Raji (cell line): ENCODE measurements around the gene RABL2B.

Source experiments
- POLR2A ChIP-seq: IDR thresholded peaks from 2 replicates; pipeline ENCODE4 v1.6.1; 2011; ENCODE audit warnings: low read depth, low read length, control low read depth; ENCODE audit not compliant: insufficient read depth

Gene RABL2B

DNA sequence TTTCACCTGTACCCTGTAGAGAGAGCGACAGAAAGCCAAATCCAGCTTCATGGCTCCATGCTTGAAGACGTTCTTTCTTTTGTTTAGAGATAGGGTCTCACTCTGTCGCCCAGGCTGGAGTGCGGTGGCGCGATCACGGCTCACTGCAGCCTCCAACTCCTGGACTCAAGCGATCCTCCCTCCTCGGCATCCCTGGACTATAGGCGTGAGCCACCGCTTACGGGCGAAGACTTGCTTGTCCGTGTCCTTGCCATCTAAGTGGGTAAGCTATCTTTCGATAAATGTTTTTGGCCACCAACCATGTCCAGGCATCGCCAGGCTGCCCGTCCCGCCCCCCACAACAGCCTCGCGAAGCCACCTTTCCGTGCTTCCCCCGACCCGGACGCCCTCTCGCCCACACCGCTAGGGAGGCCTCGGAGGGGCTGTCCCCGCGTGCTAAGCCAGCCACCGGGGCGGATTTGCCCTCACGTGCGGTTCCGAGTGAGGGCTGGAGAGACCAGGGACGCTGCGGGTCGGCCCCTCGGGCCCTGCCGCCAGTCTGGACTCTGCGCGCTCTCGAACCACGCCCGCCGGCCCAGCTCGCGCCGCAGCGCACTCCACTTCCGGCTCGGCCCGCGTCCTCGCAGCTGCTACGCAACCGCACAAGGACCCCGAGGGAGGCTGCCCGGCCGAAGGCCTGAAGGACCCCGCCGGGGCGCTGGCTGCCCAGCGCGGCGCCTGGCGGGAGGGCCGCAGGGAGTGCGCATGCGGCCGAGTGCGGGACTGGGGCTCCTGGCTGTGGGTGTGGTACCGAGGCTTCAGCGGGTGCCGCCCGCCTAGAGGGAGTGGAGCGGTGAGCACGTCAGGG, at the start of gene RABL2B:
RABL2B (minus strand) TSS at position 604 of the 847 bp plus-strand sequence. CDS start 1,342 bp downstream, outside the sequence.
- TF ChIP-seq POLR2A = peak; percentile 42; the same call in 1 of the 2 replicates

DNA sequence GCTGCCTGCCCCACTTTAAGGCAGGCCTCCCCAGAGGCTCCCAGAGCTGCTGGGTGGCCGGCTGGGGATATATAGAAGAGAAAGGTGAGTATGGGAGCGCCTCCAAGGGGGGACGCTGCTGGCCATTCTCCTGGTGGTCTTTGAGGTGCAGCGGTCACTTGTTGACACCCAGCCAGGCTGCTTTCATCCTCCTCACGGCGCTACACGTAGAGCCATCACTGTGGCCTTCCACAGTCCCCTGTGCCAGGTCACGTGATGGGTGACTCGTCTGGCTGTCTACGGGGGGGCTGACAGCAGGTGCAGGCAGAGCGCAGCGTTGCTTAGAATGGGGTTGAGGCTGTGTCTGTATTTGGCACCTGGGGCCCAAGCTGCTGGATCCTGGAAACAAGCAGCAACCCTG, 43.5 kb downstream of the RABL2B start:
- no peak for TF ChIP-seq POLR2A

DNA sequence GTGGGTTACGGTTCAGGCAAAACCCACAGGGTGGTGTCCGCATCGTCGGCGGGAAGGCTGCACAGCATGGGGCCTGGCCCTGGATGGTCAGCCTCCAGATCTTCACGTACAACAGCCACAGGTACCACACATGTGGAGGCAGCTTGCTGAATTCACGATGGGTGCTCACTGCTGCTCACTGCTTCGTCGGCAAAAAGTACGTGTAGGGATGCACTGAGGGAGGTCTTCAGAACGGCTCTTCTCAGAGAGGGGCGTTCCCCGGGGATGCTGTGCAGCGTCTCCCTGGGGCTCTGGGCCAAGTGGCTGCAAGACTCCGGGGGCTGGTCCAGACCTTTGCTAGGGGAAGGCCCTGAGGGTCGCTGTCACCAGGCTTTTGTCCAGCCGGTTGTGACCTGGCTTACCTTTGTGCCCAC, 44.2 kb downstream of the RABL2B start:
- TF ChIP-seq POLR2A = no peak

GRCh38 chr22:50738649-50739227, 44.7 kb downstream of the RABL2B start:
- no peak for TF ChIP-seq POLR2A

GRCh38 chr22:50737728-50738648, 45.4 kb downstream of the RABL2B start, which contains the start of gene ACR:
Gene ACR, plus strand, starts transcription at chr22:50738204. Its CDS starts 32 bp downstream, at chr22:50738236.
- TF ChIP-seq POLR2A = no peak

GRCh38 chr22:50735739-50736030, 47.8 kb downstream of the RABL2B start:
- TF ChIP-seq POLR2A = no peak

- TF ChIP-seq POLR2A = no peak
Measured at GRCh38 chr22:50734986-50735738, 48.3 kb downstream of the RABL2B start.

DNA sequence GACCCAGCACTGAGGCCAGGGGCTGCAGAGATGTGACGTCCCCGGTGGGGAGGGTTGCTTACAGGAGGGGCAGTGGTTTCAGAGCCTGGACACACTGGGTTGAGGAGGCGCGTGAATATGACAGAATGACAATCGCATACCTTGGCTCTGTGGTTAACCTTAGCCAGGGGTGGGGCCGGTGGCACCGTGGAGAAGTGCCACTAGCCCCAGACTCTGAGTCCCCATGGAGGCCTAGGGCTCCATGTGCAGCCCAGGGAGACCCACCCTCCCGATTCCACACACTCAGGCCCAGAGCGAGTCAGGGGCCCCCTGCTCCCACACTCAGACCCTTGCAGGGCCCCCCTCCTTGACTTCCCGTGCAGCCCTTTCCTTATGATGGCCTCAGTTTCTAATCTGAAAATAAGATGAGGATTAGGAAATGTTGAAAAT, 49.1 kb downstream of the RABL2B start:
- TF ChIP-seq POLR2A = no peak

DNA sequence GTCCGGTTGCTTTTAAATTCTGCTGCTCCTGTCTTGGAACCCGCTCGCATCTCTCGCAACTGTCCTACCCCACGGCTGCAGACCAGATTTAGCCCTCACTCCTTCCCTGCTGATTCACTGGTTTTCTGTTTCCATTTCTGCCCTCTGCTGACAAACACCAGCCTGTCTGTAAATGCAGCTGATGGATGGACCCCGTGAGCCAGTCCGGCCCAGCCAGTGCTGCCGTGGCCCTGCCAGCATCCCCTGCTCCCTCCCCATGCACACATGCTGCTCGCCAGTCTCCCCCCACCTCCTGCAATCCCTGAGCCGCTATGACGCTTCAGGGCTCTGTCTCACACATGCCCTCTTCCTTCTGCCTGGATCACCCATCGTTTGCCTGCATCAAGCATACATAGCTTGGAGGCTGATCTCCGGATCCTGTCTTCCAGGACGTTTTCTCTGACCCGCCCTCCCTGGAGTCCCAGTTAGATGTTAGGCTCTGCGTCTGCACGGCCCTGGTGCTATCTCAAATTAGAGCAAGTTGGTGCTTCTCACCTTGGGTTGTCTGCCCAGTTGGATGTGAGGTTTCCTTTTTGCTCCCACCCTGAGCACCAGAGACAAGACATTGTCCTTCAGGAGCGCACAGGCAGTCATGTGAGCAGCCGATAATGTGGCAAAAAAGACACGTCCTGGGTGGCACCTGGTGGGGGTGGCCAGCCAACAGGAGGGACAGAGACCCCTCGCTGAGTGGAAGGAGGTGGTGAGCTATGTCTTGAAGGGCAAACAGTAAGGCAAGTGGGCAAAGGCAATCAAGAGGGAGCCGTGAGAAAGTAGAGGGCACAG, 49.7 kb downstream of the RABL2B start:
- TF ChIP-seq POLR2A = no peak

- no peak for TF ChIP-seq POLR2A
Measured at GRCh38 chr22:50732681-50733080, 50.8 kb downstream of the RABL2B start.

GRCh38 chr22:50731811-50732624, 51.4 kb downstream of the RABL2B start:
- no peak for TF ChIP-seq POLR2A

DNA sequence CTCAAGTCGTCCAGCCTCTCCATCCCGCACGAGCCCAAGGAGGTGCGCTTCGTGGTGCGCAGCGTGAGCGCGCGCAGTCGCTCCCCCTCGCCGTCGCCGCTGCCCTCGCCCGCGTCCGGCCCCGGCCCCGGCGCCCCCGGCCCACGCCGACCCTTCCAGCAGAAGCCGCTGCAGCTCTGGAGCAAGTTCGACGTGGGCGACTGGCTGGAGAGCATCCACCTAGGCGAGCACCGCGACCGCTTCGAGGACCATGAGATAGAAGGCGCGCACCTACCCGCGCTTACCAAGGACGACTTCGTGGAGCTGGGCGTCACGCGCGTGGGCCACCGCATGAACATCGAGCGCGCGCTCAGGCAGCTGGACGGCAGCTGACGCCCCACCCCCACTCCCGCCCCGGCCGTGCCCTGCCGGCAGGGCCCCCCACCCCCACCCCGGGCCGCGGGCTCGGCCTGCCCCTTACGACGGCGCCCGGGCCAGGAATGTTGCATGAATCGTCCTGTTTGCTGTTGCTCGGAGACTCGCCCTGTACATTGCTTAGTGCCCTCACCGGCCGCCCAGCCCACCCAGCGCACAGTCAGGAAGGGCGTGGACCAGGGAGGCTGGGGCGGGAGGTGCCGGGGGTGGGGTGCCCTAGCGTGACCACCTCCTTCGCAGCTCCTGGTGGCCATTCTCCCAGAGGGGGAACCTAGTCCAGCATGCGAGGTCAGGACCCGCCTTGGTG, 52.3 kb downstream of the RABL2B start:
- no peak for TF ChIP-seq POLR2A
